ENCODE measurements around the gene FAM50A. TPM values are rescaled to one million over a fixed set of nuclear protein-coding genes. Genes with fewer than 3 reads are reported as not detected.

The FAM50A gene
- total RNA-seq, 6 donors from 2014 or later, result 59.0 to 144 (median 72.7) TPM

GRCh38 chrX:154413142-154413541 is 30.8 kb upstream of the FAM50A start:
- H3K9me3 ChIP-seq, result no peaks in the 10 kb centered on the region
- no peak for ATAC-seq (ENCODE audit: low FRiP score in 2 of 2)
- no peaks in the 10 kb centered on the region for H3K36me3 ChIP-seq
- 74 to 90% methylated on average over 2 to 8 of the region's 8 CpGs for WGBS, 2 donors
- DNase-seq, result no peak
- H3K4me3 ChIP-seq, result no peak overlapping the region
- H3K27me3 ChIP-seq, result no peaks in the 10 kb centered on the region
- peaks cover 7 to 25% (median 10%) of the 10 kb centered on the region in 4 donors for H3K4me1 ChIP-seq
- H3K27ac ChIP-seq, result peak overlapping the region; percentile 90 to 96 (median 92)
- no peak for TF ChIP-seq POLR2AphosphoS5 (IDR thresholded peaks at IDR 0.05)

GRCh38 chrX:154417157-154417556 is 26.8 kb upstream of the FAM50A start:
- H3K9me3 ChIP-seq, result no peaks in the 10 kb centered on the region
- no peak overlapping the region for H3K27ac ChIP-seq
- ATAC-seq (ENCODE audit: low FRiP score in 2 of 2) (no peak), DNase-seq (no peak)
- WGBS, 2 donors, result 59 to 87% methylated on average over 7 of the region's 7 CpGs
- H3K4me1 ChIP-seq, result peaks cover 7 to 13% (median 9%) of the 10 kb centered on the region in 4 donors
- TF ChIP-seq POLR2AphosphoS5 (IDR thresholded peaks at IDR 0.05), result no peak
- H3K4me3 ChIP-seq, result no peak overlapping the region
- H3K27me3 ChIP-seq, result no peaks in the 10 kb centered on the region
- peaks cover 0 to 9% (median 0%) of the 10 kb centered on the region in 4 donors for H3K36me3 ChIP-seq

- WGBS, 2 donors, result 89% methylated on average over 3 to 8 of the region's 8 CpGs
Measured at GRCh38 chrX:154419189-154419588, 24.8 kb upstream of the FAM50A start.

GRCh38 chrX:154419688-154420401 is 24.1 kb upstream of the FAM50A start:
- H3K4me1 ChIP-seq, result no peaks in the 10 kb centered on the region
- TF ChIP-seq EP300 (IDR thresholded peaks at IDR 0.05), result no peak
- TF ChIP-seq POLR2AphosphoS5 (IDR thresholded peaks at IDR 0.05), result no peak
- TF ChIP-seq CTCF (IDR thresholded peaks at IDR 0.05), result no peak
- TF ChIP-seq POLR2A (IDR thresholded peaks at IDR 0.05), result no peak

More at GRCh38 chrX:154419189-154419588, 24.8 kb upstream of the FAM50A start:
- Histone ChIP-seq H3K4me1 (no peaks in the 10 kb centered on the region), H3K9me3 (no peaks in the 10 kb centered on the region), H3K27ac (peak overlapping the region in 2 of 4 donors; percentile 54 to 60), H3K27me3 (no peaks in the 10 kb centered on the region), H3K36me3 (peaks cover 0 to 9% (median 0%) of the 10 kb centered on the region in 4 donors), H3K4me3 (no peak overlapping the region)
- no peak for ATAC-seq (ENCODE audit: low FRiP score in 2 of 2)
- TF ChIP-seq CTCF (IDR thresholded peaks at IDR 0.05), result no peak
- TF ChIP-seq EP300 (IDR thresholded peaks at IDR 0.05), result no peak
- DNase-seq, result no peak

GRCh38 chrX:154420402-154420756 is 23.6 kb upstream of the FAM50A start:
- H3K27ac ChIP-seq, result peak overlapping the region in 1 of 4 donors; percentile 33
- H3K4me1 ChIP-seq, result no peaks in the 10 kb centered on the region
- no peaks in the 10 kb centered on the region for H3K27me3 ChIP-seq
- ATAC-seq (ENCODE audit: low FRiP score in 2 of 2) (peak in 1 of 2 donors; percentile 24), DNase-seq (no peak)
- TF ChIP-seq POLR2AphosphoS5 (IDR thresholded peaks at IDR 0.05) (no peak), EP300 (IDR thresholded peaks at IDR 0.05) (no peak), CTCF (IDR thresholded peaks at IDR 0.05) (no peak), POLR2A (IDR thresholded peaks at IDR 0.05) (no peak)
- H3K9me3 ChIP-seq, result no peaks in the 10 kb centered on the region
- H3K36me3 ChIP-seq, result peaks cover 0 to 9% (median 0%) of the 10 kb centered on the region in 4 donors
- 71 to 92% methylated on average over 1 to 10 of the region's 10 CpGs for WGBS, 2 donors
- H3K4me3 ChIP-seq, result no peak overlapping the region

More at GRCh38 chrX:154419688-154420401, 24.1 kb upstream of the FAM50A start:
- H3K9me3 ChIP-seq, result no peaks in the 10 kb centered on the region
- peaks cover 0 to 9% (median 0%) of the 10 kb centered on the region in 4 donors for H3K36me3 ChIP-seq
- peak overlapping the region in 2 of 4 donors; percentile 54 to 60 for H3K27ac ChIP-seq
- ATAC-seq (ENCODE audit: low FRiP score in 2 of 2) (peak in 1 of 2 donors; percentile 31), DNase-seq (no peak)
- H3K27me3 ChIP-seq, result no peaks in the 10 kb centered on the region
- WGBS, 2 donors, result 74 to 80% methylated on average over 2 to 19 of the region's 19 CpGs
- H3K4me3 ChIP-seq, result no peak overlapping the region

All from upper lobe of left lung (tissue), 6 donors.